Measurements from ENCODE around the gene COPZ1. TPM values are rescaled to one million over a fixed set of nuclear protein-coding genes. Genes with fewer than 3 reads are reported as not detected.

The COPZ1 gene
- total RNA-seq, 2 donors from 2014 or later = 83.1 to 192 TPM

- 68% methylated on average over 1 of the region's 1 CpG for WGBS
- intact Hi-C loops (cut with DNase I) = no loop called here
Measured at GRCh38 chr12:54301428-54302048, 23.4 kb upstream of the COPZ1 start.

DNA sequence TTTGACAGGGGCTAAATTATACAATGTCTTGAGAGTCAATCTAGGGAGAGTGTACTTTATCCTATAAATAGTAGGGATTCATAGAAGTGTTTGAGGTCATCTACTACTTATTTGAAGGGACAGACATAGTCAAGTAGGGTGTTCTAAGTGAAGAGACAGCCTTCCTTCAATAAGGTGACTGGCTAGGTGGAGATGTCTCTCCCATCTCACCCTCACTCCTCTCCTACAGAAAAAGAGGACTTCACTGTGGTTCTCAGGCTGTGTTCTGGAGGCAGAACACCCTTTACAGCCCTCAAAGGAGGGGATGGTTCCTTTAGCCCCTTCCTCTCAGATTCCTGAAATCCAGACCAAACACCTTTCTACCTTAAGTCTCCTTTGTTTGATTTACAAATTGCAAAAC lies 21.3 kb upstream of the COPZ1 start:
- H3K27me3 ChIP-seq (replicated peaks; ENCODE audit: insufficient read depth) = no peaks in the 10 kb centered on the region

More at GRCh38 chr12:54301428-54302048, 23.4 kb upstream of the COPZ1 start:
- Histone ChIP-seq H3K27ac (no peak overlapping the region), H3K4me1 (replicated peaks) (no peaks in the 10 kb centered on the region), H3K4me3 (no peak overlapping the region), H3K9me3 (no peaks in the 10 kb centered on the region), H3K36me3 (no peaks in the 10 kb centered on the region), H3K27me3 (replicated peaks; ENCODE audit: insufficient read depth) (no peaks in the 10 kb centered on the region)
- no peak for TF ChIP-seq CTCF (IDR thresholded peaks at IDR 0.05)
- TF ChIP-seq POLR2A (IDR thresholded peaks at IDR 0.05) = no peak
- TF ChIP-seq POLR2AphosphoS5 (IDR thresholded peaks at IDR 0.05) = no peak
- no peak for DNase-seq (ENCODE audit: low spot score)

DNA sequence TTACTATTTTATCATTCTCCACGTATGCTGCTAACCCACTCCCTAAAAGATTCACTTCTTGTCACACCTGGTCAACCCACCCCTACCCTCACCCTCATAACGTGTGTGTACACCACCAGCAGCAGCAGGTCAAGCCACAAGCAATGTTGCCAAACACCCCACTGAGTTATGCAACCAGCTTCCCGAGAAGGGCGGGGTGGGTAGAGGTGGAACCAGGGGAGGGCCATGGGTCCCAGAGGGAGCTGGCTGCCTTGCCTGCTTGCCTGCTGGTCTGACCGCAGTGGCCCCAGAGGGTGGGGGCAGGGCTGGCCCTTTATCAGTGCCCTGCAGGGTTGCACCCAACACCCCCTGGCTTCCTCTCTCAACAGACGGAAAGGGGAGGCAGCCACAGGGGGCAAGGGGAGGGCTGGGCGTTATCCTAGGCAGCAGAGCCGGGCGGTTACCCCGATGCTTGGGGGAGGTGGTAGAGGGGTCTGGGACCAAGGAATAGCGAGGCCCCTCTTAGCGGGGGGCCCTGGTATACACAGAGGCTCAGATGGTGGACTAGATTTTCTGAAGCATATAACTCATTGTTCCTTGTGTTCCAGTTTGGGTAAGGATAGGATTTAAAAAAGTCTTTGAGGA lies 20.6 kb upstream of the COPZ1 start:
- DNase-seq (ENCODE audit: low spot score) = peak; percentile 27
- intact Hi-C loops (cut with DNase I) = no loop called here

More for the DNA sequence above, 21.3 kb upstream of the COPZ1 start:
- DNase-seq (ENCODE audit: low spot score) = no peak
- Histone ChIP-seq H3K4me1 (replicated peaks) (no peaks in the 10 kb centered on the region), H3K36me3 (no peaks in the 10 kb centered on the region), H3K9me3 (no peaks in the 10 kb centered on the region), H3K27ac (no peak overlapping the region), H3K4me3 (no peak overlapping the region)
- intact Hi-C loops (cut with DNase I) = no loop called here
- TF ChIP-seq CTCF (IDR thresholded peaks at IDR 0.05) (no peak), POLR2AphosphoS5 (IDR thresholded peaks at IDR 0.05) (no peak), POLR2A (IDR thresholded peaks at IDR 0.05) (no peak)

DNA sequence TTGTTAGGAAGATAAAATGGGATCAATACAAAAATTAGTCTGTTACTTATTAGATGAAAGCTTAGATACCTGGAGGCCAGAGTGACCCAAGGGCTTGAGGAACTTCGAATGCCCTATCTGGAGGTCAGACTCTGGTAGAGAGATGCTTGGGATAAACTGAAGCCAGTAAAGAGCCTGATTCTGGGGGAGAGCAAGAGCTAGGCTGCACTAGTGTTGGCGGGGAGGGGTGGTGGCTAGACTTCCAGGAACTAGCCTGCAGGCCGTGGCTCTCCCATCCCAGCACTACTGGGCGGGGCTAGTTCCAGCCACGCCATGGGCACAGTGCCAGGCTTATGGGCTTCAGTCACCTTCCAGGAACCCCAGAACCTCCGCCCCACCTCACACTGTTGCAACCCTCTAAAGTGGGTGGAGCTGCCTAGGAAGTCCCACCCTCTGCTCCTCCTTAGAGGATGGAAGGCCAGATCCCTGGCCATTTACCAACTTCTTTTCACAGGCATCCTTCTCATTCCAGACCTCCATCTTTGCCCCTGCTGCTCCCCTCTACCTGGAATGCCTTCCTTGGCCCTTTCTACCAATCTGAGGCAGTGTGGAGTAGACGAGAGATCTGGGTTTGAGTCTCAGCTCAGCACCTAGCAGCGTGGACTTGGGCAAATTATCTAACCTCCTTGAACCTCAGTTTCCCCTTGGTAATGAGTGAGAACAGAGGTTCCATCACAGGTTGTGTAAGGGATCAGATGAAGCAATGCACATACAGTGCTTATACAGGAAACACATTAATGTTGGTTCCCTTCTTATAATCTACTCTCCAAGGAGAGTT lies 17.8 kb upstream of the COPZ1 start:
- TF ChIP-seq POLR2AphosphoS5 (IDR thresholded peaks at IDR 0.05) = no peak
- no peak for TF ChIP-seq CTCF (IDR thresholded peaks at IDR 0.05)
- TF ChIP-seq POLR2A (IDR thresholded peaks at IDR 0.05) = no peak
- H3K36me3 ChIP-seq = no peaks in the 10 kb centered on the region
- 61% methylated on average over 8 of the region's 8 CpGs for WGBS

More for the DNA sequence above, 20.6 kb upstream of the COPZ1 start:
- H3K27ac ChIP-seq = no peak overlapping the region
- H3K4me1 ChIP-seq (replicated peaks) = no peaks in the 10 kb centered on the region
- no peak overlapping the region for H3K4me3 ChIP-seq
- WGBS = 24% methylated on average over 12 of the region's 12 CpGs
- H3K36me3 ChIP-seq = no peaks in the 10 kb centered on the region
- H3K9me3 ChIP-seq = no peaks in the 10 kb centered on the region
- no peak for TF ChIP-seq CTCF (IDR thresholded peaks at IDR 0.05)
- TF ChIP-seq POLR2A (IDR thresholded peaks at IDR 0.05) = no peak
- TF ChIP-seq POLR2AphosphoS5 (IDR thresholded peaks at IDR 0.05) = no peak
- no peaks in the 10 kb centered on the region for H3K27me3 ChIP-seq (replicated peaks; ENCODE audit: insufficient read depth)

More for the DNA sequence above, 17.8 kb upstream of the COPZ1 start:
- H3K4me3 ChIP-seq = no peak overlapping the region
- no peaks in the 10 kb centered on the region for H3K27me3 ChIP-seq (replicated peaks; ENCODE audit: insufficient read depth)
- peak; percentile 20 for DNase-seq (ENCODE audit: low spot score)
- intact Hi-C loops (cut with DNase I) = no loop called here
- no peaks in the 10 kb centered on the region for H3K9me3 ChIP-seq
- H3K27ac ChIP-seq = no peak overlapping the region
- no peaks in the 10 kb centered on the region for H3K4me1 ChIP-seq (replicated peaks)

Data from prostate gland (tissue), 2 donors.